HEK293T (cell line): ENCODE results near the gene NALF2.

Source experiments
- ARNT ChIP-seq: fragments of 450-650 bp; IDR thresholded peaks from 2 replicates; pipeline ENCODE4 v1.6.1; 2017; ENCODE audit warnings: mild to moderate bottlenecking
- BHLHE40 ChIP-seq: fragments of 450-650 bp; IDR thresholded peaks from 2 replicates; pipeline ENCODE4 v1.6.1; 2016; ENCODE audit warnings: mild to moderate bottlenecking, moderate library complexity, borderline replicate concordance
- FOXK2 ChIP-seq: fragments of 450-650 bp; IDR thresholded peaks from 2 replicates; pipeline ENCODE4 v1.6.1; 2016; ENCODE audit warnings: mild to moderate bottlenecking
- FOXM1 ChIP-seq: fragments of 450-650 bp; IDR thresholded peaks from 2 replicates; pipeline ENCODE4 v1.6.1; 2017; ENCODE audit warnings: mild to moderate bottlenecking, borderline replicate concordance
- L3MBTL2 ChIP-seq: fragments of 450-650 bp; conservative IDR thresholded peaks from 2 replicates; pipeline ENCODE4 v1.6.1; 2016; ENCODE audit warnings: mild to moderate bottlenecking
- LEF1 ChIP-seq: fragments of 450-650 bp; IDR thresholded peaks from 2 replicates; pipeline ENCODE4 v1.6.1; 2017; ENCODE audit warnings: mild to moderate bottlenecking, borderline replicate concordance
- NFRKB ChIP-seq: fragments of 450-650 bp; IDR thresholded peaks from 2 replicates; pipeline ENCODE4 v1.6.1; 2016; ENCODE audit warnings: mild to moderate bottlenecking, moderate library complexity
- SP1 ChIP-seq: fragments of 450-650 bp; IDR thresholded peaks from 2 replicates; pipeline ENCODE4 v1.6.1; 2017
- SUZ12 ChIP-seq: fragments of 450-650 bp; IDR thresholded peaks from 2 replicates; pipeline ENCODE4 v1.6.1; 2016; ENCODE audit warnings: mild to moderate bottlenecking
- TARDBP ChIP-seq: fragments of 450-650 bp; IDR thresholded peaks from 2 replicates; pipeline ENCODE4 v1.6.1; 2016
- TF ChIP-seq, protein P1 (sequence below): fragments of 450-650 bp; IDR thresholded peaks from 2 replicates; pipeline ENCODE4 v1.6.1; 2016

- TF ChIP-seq L3MBTL2 (no peak), FOXM1 (no peak), NFRKB (no peak), LEF1 (no peak), SP1 (no peak), SUZ12 (no peak), TARDBP (no peak), BHLHE40 (no peak), FOXK2 (no peak), ARNT (no peak)
- TF ChIP-seq, protein P1, sequence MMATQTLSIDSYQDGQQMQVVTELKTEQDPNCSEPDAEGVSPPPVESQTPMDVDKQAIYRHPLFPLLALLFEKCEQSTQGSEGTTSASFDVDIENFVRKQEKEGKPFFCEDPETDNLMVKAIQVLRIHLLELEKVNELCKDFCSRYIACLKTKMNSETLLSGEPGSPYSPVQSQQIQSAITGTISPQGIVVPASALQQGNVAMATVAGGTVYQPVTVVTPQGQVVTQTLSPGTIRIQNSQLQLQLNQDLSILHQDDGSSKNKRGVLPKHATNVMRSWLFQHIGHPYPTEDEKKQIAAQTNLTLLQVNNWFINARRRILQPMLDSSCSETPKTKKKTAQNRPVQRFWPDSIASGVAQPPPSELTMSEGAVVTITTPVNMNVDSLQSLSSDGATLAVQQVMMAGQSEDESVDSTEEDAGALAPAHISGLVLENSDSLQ = no peak
Observed at GRCh38 chrX:69493766-69494165, 10.4 kb upstream of the NALF2 start.
